ENCODE data around the gene SCRT2. TPM values are rescaled to one million over a fixed set of nuclear protein-coding genes. Genes with fewer than 3 reads are reported as not detected.
"Not testable (repeated sequence)": the region's sequence is repeated elsewhere in the genome, so short reads cannot be mapped to it uniquely, and the experiment has no call there.

The SCRT2 gene
- total and polyA plus RNA-seq, 7 experiments from 2014 or later, result not detected

- Mint-ChIP-seq H3K27me3 (peaks cover 5 to 36% (median 23%) of the 10 kb centered on the region in 5 donors), H3K36me3 (no peaks in the 10 kb centered on the region), H3K27ac (no peak overlapping the region), H3K9me3 (no peaks in the 10 kb centered on the region), H3K4me3 (no peak overlapping the region), H3K4me1 (peaks cover 0 to 3% (median 0%) of the 10 kb centered on the region in 7 donors)
- H3K4me1 ChIP-seq (ENCODE audit: control insufficient read depth in 2 of 2, insufficient read depth in 2 of 2, low read length in 2 of 2), result no peaks in the 10 kb centered on the region
- no peak overlapping the region for H3K4me3 ChIP-seq (ENCODE audit: low read length)
- CTCF ChIA-PET, result no interaction called here
- no peak overlapping the region for H3K27ac ChIP-seq (ENCODE audit: low read depth, low read length)
- ATAC-seq, result no peak
- H3K36me3 ChIP-seq (ENCODE audit: control insufficient read depth in 2 of 3, insufficient read depth in 3 of 3, low read length in 3 of 3), result no peaks in the 10 kb centered on the region
- no peak for DNase-seq
- intact Hi-C loops (cut with micrococcal nuclease), result no loop called here
- no peaks in the 10 kb centered on the region for H3K9me3 ChIP-seq (ENCODE audit: control insufficient read depth in 2 of 3, low read length in 3 of 3)
- H3K27me3 ChIP-seq (ENCODE audit: control insufficient read depth in 2 of 2, insufficient read depth in 2 of 2, low read length in 2 of 2), result no peaks in the 10 kb centered on the region
- POLR2A ChIA-PET, result no interaction called here
Measured at GRCh38 chr20:695165-695866, 19.7 kb upstream of the SCRT2 start.

GRCh38 chr20:694496-694895 lies 18.9 kb upstream of the SCRT2 start:
- DNase-seq, result no peak
- no peak for ATAC-seq
- no peaks in the 10 kb centered on the region for H3K27me3 ChIP-seq (ENCODE audit: control insufficient read depth in 2 of 2, insufficient read depth in 2 of 2, low read length in 2 of 2)
- no peaks in the 10 kb centered on the region for H3K36me3 ChIP-seq (ENCODE audit: control insufficient read depth in 2 of 3, insufficient read depth in 3 of 3, low read length in 3 of 3)
- no peak overlapping the region for H3K4me3 Mint-ChIP-seq
- peaks cover 5 to 44% (median 23%) of the 10 kb centered on the region in 5 donors for H3K27me3 Mint-ChIP-seq
- intact Hi-C loops (cut with micrococcal nuclease), result no loop called here
- POLR2A ChIA-PET, result no interaction called here
- H3K9me3 ChIP-seq (ENCODE audit: control insufficient read depth in 2 of 3, low read length in 3 of 3), result no peaks in the 10 kb centered on the region
- H3K4me1 Mint-ChIP-seq, result peaks cover 0 to 3% (median 0%) of the 10 kb centered on the region in 7 donors
- no peaks in the 10 kb centered on the region for H3K36me3 Mint-ChIP-seq
- H3K27ac Mint-ChIP-seq, result peak overlapping the region in 1 of 9 donors; percentile 79
- H3K4me1 ChIP-seq (ENCODE audit: control insufficient read depth in 2 of 2, insufficient read depth in 2 of 2, low read length in 2 of 2), result no peaks in the 10 kb centered on the region
- no peaks in the 10 kb centered on the region for H3K9me3 Mint-ChIP-seq
- no peak overlapping the region for H3K4me3 ChIP-seq (ENCODE audit: low read length)
- CTCF ChIA-PET, result no interaction called here
- H3K27ac ChIP-seq (ENCODE audit: low read depth, low read length), result no peak overlapping the region

GRCh38 chr20:693786-694185 lies 18.2 kb upstream of the SCRT2 start:
- H3K4me3 Mint-ChIP-seq; CTCF ChIA-PET; H3K27me3 ChIP-seq (ENCODE audit: control insufficient read depth in 2 of 2, insufficient read depth in 2 of 2, low read length in 2 of 2); H3K36me3 ChIP-seq (ENCODE audit: control insufficient read depth in 2 of 3, insufficient read depth in 3 of 3, low read length in 3 of 3); H3K36me3 Mint-ChIP-seq; H3K27ac ChIP-seq (ENCODE audit: low read depth, low read length); H3K27ac Mint-ChIP-seq; H3K9me3 Mint-ChIP-seq; H3K4me3 ChIP-seq (ENCODE audit: low read length); H3K9me3 ChIP-seq (ENCODE audit: control insufficient read depth in 2 of 3, low read length in 3 of 3); H3K4me1 Mint-ChIP-seq; POLR2A ChIA-PET; H3K4me1 ChIP-seq (ENCODE audit: control insufficient read depth in 2 of 2, insufficient read depth in 2 of 2, low read length in 2 of 2); DNase-seq; ATAC-seq; intact Hi-C loops (cut with micrococcal nuclease): not testable (repeated sequence)
- H3K27me3 Mint-ChIP-seq, result peaks cover 5 to 47% (median 23%) of the 10 kb centered on the region in 5 donors

- H3K27me3 ChIP-seq (ENCODE audit: control insufficient read depth in 2 of 2, insufficient read depth in 2 of 2, low read length in 2 of 2), result no peaks in the 10 kb centered on the region
- no peak for DNase-seq
- H3K4me1 ChIP-seq (ENCODE audit: control insufficient read depth in 2 of 2, insufficient read depth in 2 of 2, low read length in 2 of 2), result no peaks in the 10 kb centered on the region
- no peak overlapping the region for H3K27ac Mint-ChIP-seq
- no peaks in the 10 kb centered on the region for H3K36me3 ChIP-seq (ENCODE audit: control insufficient read depth in 2 of 3, insufficient read depth in 3 of 3, low read length in 3 of 3)
- no peak overlapping the region for H3K27ac ChIP-seq (ENCODE audit: low read depth, low read length)
- H3K9me3 Mint-ChIP-seq, result no peaks in the 10 kb centered on the region
- H3K9me3 ChIP-seq (ENCODE audit: control insufficient read depth in 2 of 3, low read length in 3 of 3), result no peaks in the 10 kb centered on the region
- ChIA-PET CTCF (no interaction called here), POLR2A (no interaction called here)
- no peak overlapping the region for H3K4me3 Mint-ChIP-seq
- ATAC-seq, result no peak
- H3K27me3 Mint-ChIP-seq, result peaks cover 8 to 53% (median 26%) of the 10 kb centered on the region in 5 donors
- no peak overlapping the region for H3K4me3 ChIP-seq (ENCODE audit: low read length)
- peaks cover 0 to 3% (median 0%) of the 10 kb centered on the region in 7 donors for H3K4me1 Mint-ChIP-seq
- intact Hi-C loops (cut with micrococcal nuclease), result no loop called here
- H3K36me3 Mint-ChIP-seq, result no peaks in the 10 kb centered on the region
Measured at GRCh38 chr20:692044-692443, 16.4 kb upstream of the SCRT2 start.

GRCh38 chr20:689947-690346 lies 14.3 kb upstream of the SCRT2 start:
- CTCF ChIA-PET, result no interaction called here
- H3K9me3 Mint-ChIP-seq, result no peaks in the 10 kb centered on the region

GRCh38 chr20:689348-689747 lies 13.7 kb upstream of the SCRT2 start:
- no peak overlapping the region for H3K4me3 Mint-ChIP-seq
- no peaks in the 10 kb centered on the region for H3K4me1 ChIP-seq (ENCODE audit: control insufficient read depth in 2 of 2, insufficient read depth in 2 of 2, low read length in 2 of 2)
- ChIA-PET CTCF (no interaction called here), POLR2A (no interaction called here)
- H3K9me3 Mint-ChIP-seq, result no peaks in the 10 kb centered on the region
- H3K9me3 ChIP-seq (ENCODE audit: control insufficient read depth in 2 of 3, low read length in 3 of 3), result no peaks in the 10 kb centered on the region
- peaks cover 8 to 51% (median 28%) of the 10 kb centered on the region in 5 donors for H3K27me3 Mint-ChIP-seq
- no peaks in the 10 kb centered on the region for H3K27me3 ChIP-seq (ENCODE audit: control insufficient read depth in 2 of 2, insufficient read depth in 2 of 2, low read length in 2 of 2)
- no peaks in the 10 kb centered on the region for H3K36me3 Mint-ChIP-seq
- H3K36me3 ChIP-seq (ENCODE audit: control insufficient read depth in 2 of 3, insufficient read depth in 3 of 3, low read length in 3 of 3), result no peaks in the 10 kb centered on the region
- ATAC-seq (no peak), DNase-seq (no peak)
- no peak overlapping the region for H3K27ac Mint-ChIP-seq
- intact Hi-C loops (cut with micrococcal nuclease), result no loop called here
- no peak overlapping the region for H3K4me3 ChIP-seq (ENCODE audit: low read length)
- H3K27ac ChIP-seq (ENCODE audit: low read depth, low read length), result no peak overlapping the region
- H3K4me1 Mint-ChIP-seq, result peaks cover 0 to 3% (median 0%) of the 10 kb centered on the region in 7 donors

More at GRCh38 chr20:689947-690346, 14.3 kb upstream of the SCRT2 start:
- H3K4me1 ChIP-seq (ENCODE audit: control insufficient read depth in 2 of 2, insufficient read depth in 2 of 2, low read length in 2 of 2), result no peaks in the 10 kb centered on the region
- no peak overlapping the region for H3K4me3 ChIP-seq (ENCODE audit: low read length)
- H3K27ac ChIP-seq (ENCODE audit: low read depth, low read length), result no peak overlapping the region
- no peak for ATAC-seq
- H3K9me3 ChIP-seq (ENCODE audit: control insufficient read depth in 2 of 3, low read length in 3 of 3), result no peaks in the 10 kb centered on the region
- H3K36me3 ChIP-seq (ENCODE audit: control insufficient read depth in 2 of 3, insufficient read depth in 3 of 3, low read length in 3 of 3), result no peaks in the 10 kb centered on the region
- Mint-ChIP-seq H3K4me1 (peaks cover 0 to 3% (median 0%) of the 10 kb centered on the region in 7 donors), H3K4me3 (no peak overlapping the region), H3K36me3 (no peaks in the 10 kb centered on the region), H3K27ac (no peak overlapping the region), H3K27me3 (peaks cover 8 to 52% (median 29%) of the 10 kb centered on the region in 5 donors)
- no peaks in the 10 kb centered on the region for H3K27me3 ChIP-seq (ENCODE audit: control insufficient read depth in 2 of 2, insufficient read depth in 2 of 2, low read length in 2 of 2)
- POLR2A ChIA-PET, result no interaction called here
- intact Hi-C loops (cut with micrococcal nuclease), result no loop called here
- DNase-seq, result no peak

- peaks cover 8 to 46% (median 23%) of the 10 kb centered on the region in 5 donors for H3K27me3 Mint-ChIP-seq
- H3K36me3 ChIP-seq (ENCODE audit: control insufficient read depth in 2 of 3, insufficient read depth in 3 of 3, low read length in 3 of 3), result no peaks in the 10 kb centered on the region
- no peaks in the 10 kb centered on the region for H3K27me3 ChIP-seq (ENCODE audit: control insufficient read depth in 2 of 2, insufficient read depth in 2 of 2, low read length in 2 of 2)
- no peak overlapping the region for H3K4me3 ChIP-seq (ENCODE audit: low read length)
- no peak overlapping the region for H3K27ac Mint-ChIP-seq
- no peak overlapping the region for H3K4me3 Mint-ChIP-seq
- no peak overlapping the region for H3K27ac ChIP-seq (ENCODE audit: low read depth, low read length)
- intact Hi-C loops (cut with micrococcal nuclease), result no loop called here
- POLR2A ChIA-PET, result no interaction called here
- no peak for ATAC-seq
- no peaks in the 10 kb centered on the region for H3K36me3 Mint-ChIP-seq
- peaks cover 0 to 3% (median 0%) of the 10 kb centered on the region in 7 donors for H3K4me1 Mint-ChIP-seq
- no peaks in the 10 kb centered on the region for H3K9me3 Mint-ChIP-seq
- no peaks in the 10 kb centered on the region for H3K4me1 ChIP-seq (ENCODE audit: control insufficient read depth in 2 of 2, insufficient read depth in 2 of 2, low read length in 2 of 2)
- no peak for DNase-seq
- CTCF ChIA-PET, result no interaction called here
- no peaks in the 10 kb centered on the region for H3K9me3 ChIP-seq (ENCODE audit: control insufficient read depth in 2 of 3, low read length in 3 of 3)
Measured at GRCh38 chr20:688809-689212, 13.2 kb upstream of the SCRT2 start.
